ENCODE measurements around the gene CABLES1.

- TF ChIP-seq CTCF (IDR thresholded peaks at IDR 0.05; ENCODE audit: low read length) (no peak), EZH2 (IDR thresholded peaks at IDR 0.05; ENCODE audit: borderline replicate concordance, low read length) (no peak)
Observed at GRCh38 chr18:23269928-23270327, 134.6 kb downstream of the CABLES1 start.

Measured in OCI-LY1 (cell line).